LNCaP clone FGC (cell line): ENCODE data around the gene RNF212.

Experiments
- DNase-seq: peaks from one replicate; pipeline ENCODE4 v3.0.0-alpha.2; 2011; ENCODE audit warnings: low read depth
- H3K4me3 ChIP-seq: 2 replicates; pipeline ENCODE4 v1.5.1; 2011; ENCODE audit warnings: mild to moderate bottlenecking, low read depth, low read length, control low read depth
- CTCF ChIP-seq: IDR thresholded peaks from 2 replicates; pipeline ENCODE4 v1.5.1; 2012; ENCODE audit warnings: mild to moderate bottlenecking; ENCODE audit not compliant: control insufficient read depth, insufficient read depth; ENCODE audit errors: extremely low read depth

RNF212 gene

GRCh38 chr4:1113311-1114009 is at the start of gene RNF212:
TSS of gene RNF212 (minus strand) at chr4:1113564. CDS start at chr4:1113464, 100 bp downstream.
- DNase-seq, result no peak
- no peak within 1 kb of the TSS for H3K4me3 ChIP-seq
- no peak for TF ChIP-seq CTCF

- DNase-seq, result peak; percentile 99
- no peak for TF ChIP-seq CTCF
These were observed 47.0 kb upstream of the RNF212 start for GRCh38 chr4:1160351-1160750.

DNA sequence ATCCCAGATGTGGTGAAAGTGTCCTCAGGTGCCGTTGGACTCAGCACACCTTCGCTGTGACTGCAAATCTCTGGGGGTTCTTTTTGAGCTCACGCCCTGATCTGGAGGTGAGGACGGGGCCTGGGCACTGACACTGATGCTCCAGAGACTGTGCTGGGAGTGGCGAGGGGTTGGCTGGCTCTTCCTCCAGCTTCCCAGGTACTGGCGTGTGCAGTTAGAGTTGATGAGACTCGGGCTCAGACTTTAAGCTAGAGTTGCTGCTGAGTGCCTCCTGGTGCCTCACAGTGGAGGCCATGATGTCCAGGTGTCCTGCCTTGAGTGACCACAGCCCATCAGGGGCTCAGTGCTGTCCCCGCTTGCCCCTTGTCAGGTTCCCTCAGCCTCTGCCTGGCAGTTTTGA is 42.7 kb upstream of the RNF212 start:
- no peak overlapping the region for H3K4me3 ChIP-seq
- TF ChIP-seq CTCF, result no peak
- DNase-seq, result no peak

More at GRCh38 chr4:1160351-1160750, 47.0 kb upstream of the RNF212 start:
- no peak overlapping the region for H3K4me3 ChIP-seq

DNA sequence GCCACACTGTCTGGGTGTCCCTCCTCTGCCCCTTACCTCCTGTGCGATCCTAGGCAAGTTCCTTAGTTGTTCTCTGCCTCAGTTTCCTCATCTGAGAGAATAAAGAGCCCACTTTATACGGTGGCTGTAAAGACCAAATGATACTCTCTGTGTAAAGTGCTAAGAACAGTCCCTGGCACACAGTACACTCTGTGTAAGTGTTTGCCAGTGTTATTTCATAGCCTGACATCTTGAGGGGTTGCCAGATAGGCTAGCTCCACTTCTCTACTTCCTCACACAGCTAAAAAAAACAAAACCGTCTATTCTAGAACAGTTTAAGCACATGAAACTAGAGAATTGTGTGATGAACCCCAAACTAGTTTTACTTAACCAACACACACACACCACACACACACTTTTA is 42.0 kb upstream of the RNF212 start:
- TF ChIP-seq CTCF, result no peak
- no peak overlapping the region for H3K4me3 ChIP-seq
- peak; percentile 87 for DNase-seq

DNA sequence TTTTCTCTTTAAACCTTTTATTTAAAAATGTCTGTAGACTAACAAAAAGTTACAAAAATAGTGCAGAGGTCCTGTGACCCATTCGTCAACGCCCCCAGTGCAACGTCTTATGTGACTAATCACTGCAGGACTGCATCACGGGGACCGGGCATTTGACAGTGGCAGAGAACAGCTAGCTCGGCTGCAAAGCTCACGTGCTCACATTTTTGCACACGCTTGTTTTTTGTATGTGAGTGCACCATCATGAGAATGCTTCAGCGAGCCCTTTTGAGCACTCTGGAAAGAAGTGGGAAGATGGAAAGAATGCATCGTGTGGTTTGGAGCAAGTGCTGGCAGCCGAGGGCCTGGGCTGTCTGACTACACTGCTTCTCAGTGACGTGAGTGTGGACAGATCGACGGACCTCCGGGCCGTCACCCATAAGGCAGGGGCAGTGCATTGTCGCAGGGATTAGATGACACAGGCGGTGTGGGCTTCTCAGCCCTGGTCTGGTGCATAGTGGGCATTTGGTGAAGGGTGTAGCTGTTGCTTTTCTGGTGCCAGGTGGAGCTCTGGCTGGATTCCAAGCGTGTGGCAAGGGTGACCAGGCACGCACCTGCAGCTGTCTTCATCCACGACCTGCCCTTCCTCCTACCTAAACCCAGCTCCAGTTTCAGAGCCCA is 41.3 kb upstream of the RNF212 start:
- no peak for TF ChIP-seq CTCF
- no peak overlapping the region for H3K4me3 ChIP-seq
- DNase-seq, result no peak

DNA sequence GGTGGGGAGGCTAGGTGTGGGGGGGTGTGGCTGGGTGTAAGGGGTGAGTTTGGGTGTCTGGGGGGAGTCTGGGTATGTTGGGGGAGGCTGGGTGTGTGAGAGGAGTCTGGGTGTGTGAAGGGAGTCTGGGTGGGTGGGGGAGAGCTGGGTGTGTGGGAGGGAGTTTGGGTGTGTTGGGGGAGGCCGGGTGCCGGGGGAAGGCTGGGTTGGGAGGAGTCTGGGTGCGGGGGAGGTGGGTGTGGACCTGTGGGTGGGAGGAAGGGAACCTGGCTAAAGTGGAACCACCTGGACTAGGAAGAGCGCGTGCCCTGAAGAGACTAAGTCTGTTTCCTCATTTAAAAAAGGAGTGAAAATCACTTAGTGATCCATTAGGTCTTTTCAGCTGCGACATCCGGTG is 40.8 kb upstream of the RNF212 start:
- no peak for TF ChIP-seq CTCF
- no peak for DNase-seq
- no peak overlapping the region for H3K4me3 ChIP-seq
